Limb (tissue), 2 donors: ENCODE measurements around the gene PELI3.
"Not testable (repeated sequence)": the region's sequence is repeated elsewhere in the genome, so short reads cannot be mapped to it uniquely, and the experiment has no call there.

ENCODE experiments used
- DNase-seq, 2 donors: peaks; one replicate each; pipeline ENCODE4 v3.0.0-alpha.2; 2016; ENCODE audit errors: extremely low spot score in 2 of 2

PELI3 gene

GRCh38 chr11:66447012-66447411 lies 19.7 kb upstream of the PELI3 start:
- no peak for DNase-seq

DNA sequence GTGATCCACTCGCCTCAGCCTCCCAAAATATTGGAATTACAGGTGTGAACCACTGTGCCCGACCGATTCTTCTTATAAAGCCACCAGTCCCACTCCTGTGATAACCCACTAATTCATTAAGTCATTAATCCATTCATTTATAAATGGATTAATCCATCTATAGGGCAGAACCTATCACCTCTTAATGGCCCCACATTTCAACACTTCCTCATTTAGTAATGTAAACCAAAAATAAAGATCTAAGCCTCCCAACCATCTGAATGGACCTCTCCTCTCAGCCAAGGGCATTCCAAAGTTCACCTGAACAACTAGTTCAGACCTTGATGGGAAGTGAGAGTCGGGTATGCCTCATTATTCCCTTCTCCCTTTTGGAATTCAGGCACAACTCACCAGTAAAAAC lies 18.2 kb upstream of the PELI3 start:
- DNase-seq = no peak

- no peak for DNase-seq
Measured at GRCh38 chr11:66450560-66450959, 16.1 kb upstream of the PELI3 start.

DNA sequence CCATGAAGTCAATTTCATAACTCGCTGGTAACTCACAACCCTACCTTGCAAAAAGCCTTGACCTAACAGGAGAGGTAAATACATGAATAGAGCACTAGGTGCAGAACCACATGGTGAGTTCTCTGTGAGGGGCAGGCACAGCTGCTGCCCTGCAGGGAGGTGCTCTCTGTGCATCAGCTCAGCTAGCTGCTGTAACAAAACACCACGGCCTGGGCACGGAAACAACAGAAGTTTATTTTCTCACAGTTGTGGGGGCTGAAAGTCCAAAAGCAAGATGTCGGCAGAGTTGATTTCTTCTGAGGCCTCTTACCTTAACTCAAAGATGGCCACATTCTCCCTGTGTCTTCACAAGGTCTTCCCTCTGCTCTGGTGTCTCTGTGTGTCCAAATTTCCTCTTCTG lies 15.0 kb upstream of the PELI3 start:
- DNase-seq = no peak

- no peak for DNase-seq
Measured at GRCh38 chr11:66454247-66454646, 12.5 kb upstream of the PELI3 start.

DNA sequence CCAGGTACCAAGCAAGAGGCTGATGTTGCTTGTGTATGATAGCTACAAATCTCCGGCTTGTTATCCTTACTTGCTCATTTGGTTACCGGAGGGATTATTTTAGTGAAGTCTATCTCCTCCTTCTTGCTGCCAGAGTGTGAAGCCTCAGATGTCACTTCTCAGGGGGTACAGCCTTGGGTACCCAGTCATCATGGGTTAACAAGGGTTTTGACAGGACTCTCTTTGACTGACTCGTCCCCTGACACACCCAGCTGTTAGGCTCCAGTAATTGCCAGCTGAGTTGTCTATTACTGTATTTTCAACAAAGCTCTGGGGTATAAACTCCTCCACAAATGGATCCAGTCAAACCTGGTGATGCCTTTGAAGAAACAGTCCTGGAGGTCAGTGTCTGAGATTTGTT lies 11.9 kb upstream of the PELI3 start:
- no peak for DNase-seq

GRCh38 chr11:66457826-66458225 lies 8.9 kb upstream of the PELI3 start:
- DNase-seq = no peak

GRCh38 chr11:66459138-66459778 lies 7.4 kb upstream of the PELI3 start:
- no peak for DNase-seq

DNA sequence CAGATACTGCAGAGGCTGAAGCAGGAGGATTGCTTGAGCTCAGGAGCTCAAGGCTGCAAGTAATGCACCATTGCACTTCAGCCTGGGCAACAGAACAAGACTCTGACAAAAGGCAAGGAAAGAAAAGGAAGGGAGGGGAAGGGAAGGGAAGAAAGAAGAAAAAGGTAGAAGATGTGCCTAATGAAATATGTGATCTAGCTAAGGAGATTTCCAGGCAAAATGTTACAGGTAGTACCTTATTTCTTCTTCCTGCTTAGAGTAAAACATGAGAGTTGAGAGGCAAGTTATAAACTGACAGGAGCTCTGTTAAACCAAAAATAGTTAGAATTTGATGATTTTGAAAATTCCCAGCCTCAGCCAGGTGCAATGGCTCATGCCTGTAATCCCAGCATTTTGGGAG lies 4.7 kb upstream of the PELI3 start:
- no peak for DNase-seq

DNA sequence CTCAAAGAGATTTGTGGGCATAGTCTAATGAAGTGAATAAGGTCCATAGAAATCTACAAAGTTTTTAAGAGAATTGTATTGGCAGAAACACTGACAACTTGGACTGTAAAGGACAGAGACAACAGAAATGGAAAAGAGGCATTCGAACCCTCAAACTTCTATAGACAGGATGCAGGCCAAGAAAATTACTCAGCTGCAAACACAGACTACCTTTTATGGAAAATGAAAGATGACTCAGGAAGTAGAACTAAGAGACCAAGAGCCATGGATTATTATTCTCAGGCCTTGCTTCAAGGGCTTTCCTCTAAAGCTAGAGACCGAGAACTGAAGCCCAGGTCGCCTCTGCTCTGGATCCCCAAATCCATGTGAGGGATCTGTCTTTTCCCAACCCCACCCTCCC lies 3.8 kb upstream of the PELI3 start:
- no peak for DNase-seq

DNA sequence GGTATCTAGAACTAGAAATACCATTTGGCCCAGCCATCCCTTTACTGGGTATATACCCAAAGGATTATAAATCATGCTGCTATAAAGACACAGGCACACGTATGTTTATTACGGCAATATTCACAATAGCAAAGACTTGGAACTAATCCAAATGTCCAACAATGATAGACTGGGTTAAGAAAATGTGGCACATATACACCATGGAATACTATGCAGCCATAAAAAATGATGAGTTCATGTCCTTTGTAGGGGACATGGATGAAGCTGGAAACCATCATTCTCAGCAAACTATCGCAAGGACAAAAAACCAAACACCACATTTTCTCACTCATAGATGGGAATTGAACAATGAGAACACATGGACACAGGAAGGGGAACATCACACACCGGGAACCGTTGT lies 2.6 kb upstream of the PELI3 start:
- DNase-seq = not testable (repeated sequence)

DNA sequence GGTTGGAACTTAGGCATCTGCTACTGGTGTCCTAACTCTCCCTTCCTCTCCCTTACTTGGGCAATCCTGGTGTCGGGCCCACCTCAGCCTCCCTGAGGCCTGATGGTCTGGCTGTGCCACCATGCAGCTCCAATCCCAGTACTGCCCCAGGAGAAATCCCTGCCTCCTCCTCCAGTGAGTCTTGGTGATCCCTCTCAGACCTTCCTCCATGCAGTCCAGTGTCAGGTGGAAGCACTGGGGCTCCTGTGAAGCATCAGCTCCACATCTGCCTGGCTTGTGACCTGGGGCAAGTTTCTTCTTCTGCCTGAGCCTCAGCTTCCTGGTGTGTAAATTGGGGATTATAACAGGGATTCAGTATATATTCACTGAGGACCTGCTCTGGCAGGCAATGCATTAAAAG lies 1.8 kb upstream of the PELI3 start:
- DNase-seq = no peak

DNA sequence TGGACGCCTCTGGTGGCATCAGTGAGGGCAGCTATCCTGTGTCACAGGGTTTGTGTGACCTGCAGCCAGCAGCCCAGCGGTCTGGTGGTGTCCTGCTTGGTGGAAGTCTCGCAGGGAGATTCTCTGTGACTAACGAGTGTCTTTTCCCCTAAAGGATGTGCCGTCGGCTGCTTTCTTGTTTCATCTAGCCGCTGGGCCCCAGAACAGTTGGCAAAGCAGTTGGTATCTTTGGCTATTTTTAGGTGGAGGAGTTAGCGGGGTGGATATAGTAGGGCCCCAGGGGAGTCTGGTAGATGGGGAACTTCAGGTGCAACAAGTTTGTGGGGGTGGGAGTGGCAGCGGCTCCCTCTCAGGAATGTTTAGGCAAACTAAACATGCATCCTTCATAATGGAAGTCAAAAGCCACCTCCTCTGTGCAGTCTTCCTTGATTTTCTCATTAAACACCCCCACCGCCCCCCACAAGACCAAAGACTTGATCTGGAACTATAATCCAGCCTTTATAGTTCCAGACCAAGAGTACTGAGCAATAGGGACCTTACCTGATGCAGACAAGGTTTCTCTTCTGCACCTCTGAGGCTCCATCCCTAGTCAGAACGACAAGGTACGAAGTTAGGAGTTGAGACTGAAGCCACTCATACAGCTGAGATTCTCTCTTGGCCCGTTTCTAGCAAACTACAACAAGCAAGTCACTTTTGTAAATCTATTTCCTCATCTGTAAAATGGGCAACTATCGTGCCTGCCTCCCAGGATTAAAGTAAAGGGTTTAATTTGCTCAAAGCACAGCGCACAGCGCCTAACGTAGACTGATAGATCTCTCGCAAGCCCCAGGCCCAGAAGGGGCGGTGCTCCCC lies 1.1 kb upstream of the PELI3 start:
- DNase-seq = peak in 1 of 2 donors; percentile 37

DNA sequence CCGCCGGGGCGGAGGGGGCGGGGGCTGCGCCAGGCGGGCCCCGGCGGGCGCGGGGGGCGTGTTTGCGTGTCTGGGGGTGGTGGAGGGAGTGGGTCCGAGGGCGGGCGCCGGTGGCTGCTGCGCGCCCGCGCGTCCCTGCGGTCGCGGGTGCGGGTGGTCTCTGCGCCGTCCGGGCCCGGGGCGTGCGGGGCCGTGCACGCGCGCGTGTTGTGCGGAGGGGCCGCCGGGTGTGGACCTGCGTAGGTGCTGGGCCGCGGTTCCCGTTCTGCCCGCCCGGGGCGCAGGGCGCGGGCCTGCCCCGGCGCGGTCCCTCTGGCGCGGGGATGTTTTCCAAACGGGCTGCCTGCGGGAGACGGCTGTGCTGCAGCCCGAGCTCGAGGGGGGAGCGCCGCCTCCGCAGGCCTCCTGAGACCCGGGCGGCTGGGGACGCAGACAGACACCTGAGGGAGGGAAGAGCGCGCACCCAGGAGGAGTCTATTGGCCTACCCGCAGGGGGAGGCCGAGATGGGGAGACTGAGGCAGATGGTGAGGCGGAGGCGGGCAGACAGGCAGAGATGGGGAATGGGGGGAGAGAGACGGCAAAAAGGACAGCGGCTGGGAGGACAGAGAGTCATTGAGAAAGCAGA lies 442 bp downstream of the PELI3 start:
- DNase-seq = peak in 1 of 2 donors; percentile 19

DNA sequence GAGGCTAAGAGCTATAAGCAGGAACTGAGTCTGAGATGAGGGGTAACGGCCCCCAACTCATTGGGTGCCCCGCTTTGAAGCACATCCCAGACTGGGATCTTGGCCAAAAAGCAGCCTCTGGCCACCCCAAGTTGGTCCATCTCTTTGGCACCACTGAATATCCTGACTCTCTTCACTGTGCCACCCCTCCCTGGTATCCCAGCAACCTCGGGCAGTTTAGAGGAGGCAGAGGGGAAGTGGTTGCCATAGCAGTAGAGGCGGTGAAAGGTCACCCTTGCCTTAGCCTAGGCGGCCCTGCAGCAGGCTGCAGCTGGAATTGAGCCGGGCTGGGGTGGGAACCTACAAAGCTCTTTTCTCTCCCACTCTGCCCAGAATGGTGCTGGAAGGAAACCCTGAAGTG lies 1.1 kb downstream of the PELI3 start:
- DNase-seq = no peak

- no peak for DNase-seq
Measured at GRCh38 chr11:66468691-66469090, 2.0 kb downstream of the PELI3 start.

GRCh38 chr11:66469441-66469840 lies 2.7 kb downstream of the PELI3 start:
- no peak for DNase-seq

DNA sequence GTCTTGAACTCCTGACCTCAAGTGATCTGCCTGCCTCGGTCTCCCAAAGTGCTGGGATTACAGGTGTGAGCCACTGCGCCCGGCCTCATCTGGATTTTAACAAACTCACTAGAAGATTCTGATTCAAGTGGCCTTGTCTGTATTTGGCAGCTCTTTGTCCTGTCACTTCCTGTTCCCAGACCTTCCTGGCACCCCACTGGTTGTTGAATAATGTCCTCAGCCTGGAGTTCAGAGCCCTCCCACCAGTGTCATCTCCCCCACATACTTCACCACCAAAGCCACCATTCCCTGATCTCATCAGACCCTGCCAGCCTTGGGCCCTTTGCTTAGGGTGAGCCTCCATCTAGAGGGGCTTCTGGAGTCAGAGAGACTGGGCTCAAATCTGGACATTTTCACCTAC lies 3.3 kb downstream of the PELI3 start:
- no peak for DNase-seq

- no peak for DNase-seq
Measured at GRCh38 chr11:66471142-66471541, 4.4 kb downstream of the PELI3 start.

DNA sequence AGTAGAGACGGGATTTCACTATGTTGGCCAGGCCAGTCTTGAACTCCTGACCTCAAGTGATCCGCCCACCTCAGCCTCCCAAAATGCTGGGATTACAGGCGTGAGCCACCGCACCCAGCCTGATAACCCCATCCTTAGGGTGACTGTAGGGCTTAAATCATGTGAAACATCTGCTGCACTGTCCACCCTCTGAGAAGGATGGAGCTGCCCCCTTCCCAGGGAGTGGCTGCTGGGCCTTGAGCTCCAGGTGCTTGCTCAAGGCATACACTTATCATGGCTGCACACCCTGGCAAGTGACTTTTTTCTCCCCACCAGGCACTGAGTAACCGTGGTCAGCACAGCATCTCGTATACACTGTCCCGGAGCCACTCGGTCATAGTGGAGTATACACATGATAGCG lies 5.3 kb downstream of the PELI3 start:
- no peak for DNase-seq

DNA sequence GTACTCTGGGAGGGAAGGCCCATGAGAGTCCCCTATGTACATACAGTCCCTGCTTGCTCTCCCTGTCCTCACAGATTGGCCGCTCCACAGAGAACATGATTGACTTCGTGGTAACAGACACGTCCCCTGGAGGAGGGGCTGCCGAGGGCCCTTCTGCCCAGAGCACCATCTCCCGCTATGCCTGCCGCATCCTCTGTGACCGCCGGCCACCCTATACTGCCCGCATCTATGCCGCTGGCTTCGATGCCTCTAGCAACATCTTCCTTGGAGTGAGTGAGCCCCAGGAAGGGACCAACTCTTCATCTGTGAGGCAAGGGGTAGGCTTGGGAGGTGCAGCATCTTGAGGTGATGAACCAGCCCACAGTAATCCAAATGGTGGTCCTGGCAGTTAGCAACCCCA lies 6.5 kb downstream of the PELI3 start:
- DNase-seq = no peak

DNA sequence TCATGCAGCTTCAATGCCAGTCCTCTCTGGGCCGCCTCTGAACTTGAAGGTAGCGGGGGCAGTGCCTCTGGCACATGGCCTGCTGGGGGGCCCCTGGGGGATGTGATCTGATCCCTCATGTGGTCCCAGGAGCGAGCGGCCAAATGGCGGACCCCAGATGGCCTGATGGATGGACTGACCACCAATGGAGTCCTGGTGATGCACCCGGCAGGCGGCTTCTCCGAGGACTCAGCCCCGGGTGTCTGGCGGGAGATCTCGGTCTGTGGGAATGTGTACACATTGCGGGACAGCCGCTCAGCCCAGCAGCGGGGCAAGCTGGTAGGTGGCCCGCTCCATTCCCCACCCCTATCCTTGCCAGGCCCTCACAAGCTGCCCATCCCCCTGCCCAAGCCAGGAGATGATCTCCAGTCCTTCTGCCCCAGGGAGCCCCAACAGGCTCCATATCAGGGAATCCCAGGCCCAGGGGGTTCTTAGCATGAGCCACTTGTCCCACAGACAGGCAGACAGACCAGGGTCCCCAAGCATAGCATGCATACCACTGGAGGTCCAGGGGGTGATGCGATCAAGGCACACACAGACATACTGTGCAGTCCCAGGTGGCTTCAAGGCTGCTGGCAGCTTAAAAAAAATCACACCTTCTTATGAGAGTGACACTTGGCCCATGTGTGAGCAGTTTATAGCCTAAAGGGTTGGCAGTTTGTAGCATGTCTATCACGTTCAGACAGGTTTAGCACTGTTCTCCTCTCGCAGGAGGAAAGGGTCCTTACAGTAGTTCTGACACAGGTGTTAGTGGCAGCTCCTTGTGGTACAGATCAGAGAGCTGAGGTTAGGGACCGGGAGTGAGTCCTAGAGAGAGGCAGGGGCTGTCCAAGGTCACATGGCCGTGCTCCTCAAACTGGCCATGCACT lies 7.2 kb downstream of the PELI3 start:
- DNase-seq = no peak
